ENCODE measurements around the gene ABCC3. TPM values are rescaled to one million over a fixed set of nuclear protein-coding genes. Genes with fewer than 3 reads are reported as not detected.

The ABCC3 gene
- total and polyA plus RNA-seq, 2 of the 8 experiments (the other 6 are each of a cell fraction or from before 2014, with no cell fraction given), result 0.35 to 0.37 TPM

GRCh38 chr17:50737118-50737698 lies 102.5 kb downstream of the ABCC3 start (continued):
- no peak for TF ChIP-seq ATF3 (IDR thresholded peaks at IDR 0.05; ENCODE audit: insufficient read depth, low read depth, low read length)

Data from H1 (cell line).